ENCODE results near the gene ST6GALNAC1. TPM values are rescaled to one million over a fixed set of nuclear protein-coding genes. Genes with fewer than 3 reads are reported as not detected.

ST6GALNAC1 gene
- total RNA-seq, 2 experiments from 2014 or later, result 1.8 to 2.5 TPM

DNA sequence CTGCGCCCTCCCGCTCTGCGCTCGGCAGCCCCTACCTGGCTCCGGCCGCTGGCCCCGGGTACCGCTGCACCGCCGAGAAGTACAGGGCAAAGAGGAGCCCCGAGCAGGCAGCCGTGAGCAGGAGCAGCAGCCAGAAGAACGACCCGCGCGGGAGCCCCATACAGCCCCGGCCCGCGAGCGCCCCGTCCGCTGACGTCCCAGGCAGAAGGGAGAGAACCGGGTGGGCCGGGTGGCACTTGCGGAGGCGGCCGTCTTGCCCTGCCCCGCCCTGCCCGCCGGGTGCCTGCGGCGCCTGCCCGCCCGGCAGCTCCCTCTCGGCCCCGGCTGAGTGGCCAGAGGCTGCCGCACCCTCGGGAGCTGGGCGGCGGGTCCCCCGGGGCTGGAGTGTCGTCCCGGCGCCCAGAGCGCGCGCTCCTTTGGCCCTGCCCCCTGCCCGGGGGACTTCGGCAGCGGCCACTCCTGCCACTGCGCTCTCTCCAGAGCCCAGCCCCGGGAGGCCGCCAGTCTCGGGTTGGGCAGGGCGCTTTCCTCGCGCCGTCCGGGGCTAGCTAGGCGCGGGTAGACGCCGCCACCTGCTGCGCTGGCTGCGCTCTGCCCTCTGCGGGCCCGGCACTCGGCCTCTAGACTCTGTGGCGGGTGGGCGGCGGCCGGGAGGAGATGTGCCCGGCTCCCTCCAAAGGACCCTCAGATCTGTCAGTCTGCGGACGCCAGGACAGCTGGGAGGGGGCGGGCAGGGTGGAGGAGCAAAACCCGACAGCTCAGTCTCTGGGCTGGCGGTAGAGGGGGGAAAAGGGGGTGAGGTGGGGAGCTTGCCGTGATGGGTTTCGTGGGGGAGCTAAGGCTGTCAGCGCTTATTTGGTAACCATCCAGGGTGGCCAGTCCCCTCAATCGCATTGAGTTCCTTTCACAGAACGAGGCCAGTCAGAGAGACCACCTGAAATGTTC is 57.6 kb downstream of the ST6GALNAC1 start, which contains the start of gene ST6GALNAC2:
Gene ST6GALNAC2, minus strand, starts transcription at position 212 of the 945 bp plus-strand sequence. Its CDS starts 52 bp downstream, at position 160.
- Mint-ChIP-seq H3K36me3 (ENCODE audit: low read depth) (no peaks in the 10 kb centered on the region), H3K9me3 (no peaks in the 10 kb centered on the region), H3K27ac (no peak within 1 kb of the TSS), H3K4me1 (ENCODE audit: low read depth) (peaks cover 9% of the 10 kb centered on the region), H3K27me3 (peaks cover 59% of the 10 kb centered on the region), H3K4me3 (peak within 1 kb of the TSS; percentile 79)
- Histone ChIP-seq H3K4me1 (ENCODE audit: insufficient read depth, low read length) (peaks cover 26% of the 10 kb centered on the region), H3K36me3 (ENCODE audit: insufficient read depth, low read length) (no peaks in the 10 kb centered on the region), H3K9me3 (ENCODE audit: control insufficient read depth in 1 of 2, insufficient read depth in 1 of 2, low read length in 2 of 2) (peaks cover 0 to 10% of the 10 kb centered on the region in 2 experiments), H3K27me3 (ENCODE audit: control insufficient read depth in 1 of 2, insufficient read depth in 2 of 2, low read length in 2 of 2) (peaks cover 31 to 49% of the 10 kb centered on the region in 2 experiments), H3K27ac (ENCODE audit: low read depth in 1 of 2, low read length in 2 of 2) (no peak within 1 kb of the TSS), H3K4me3 (ENCODE audit: low read length) (peak within 1 kb of the TSS; percentile 56)
- ChIA-PET CTCF (interaction anchor here (0.5 to 2.7 kb wide), 4 partner anchors 28 to 82 kb away, joined by 3 to 17 read pairs (median 12); no protein-coding TSS in a partner anchor), POLR2A (interaction anchor here (0.8 to 1.5 kb wide), 4 partner anchors 26 to 86 kb away, joined by 4 to 5 read pairs (median 4); no protein-coding TSS in a partner anchor)
- intact Hi-C loops (cut with DNase I, micrococcal nuclease), result loop anchor here in 1 of 2 experiments (2.0 kb wide), 1 partner anchor 63 kb away; no protein-coding TSS in a partner anchor
- ATAC-seq (ENCODE audit: poor library complexity) (peak; percentile 75), DNase-seq (peak in 12 of 14 experiments; percentile 11 to 75 (median 30))
- TF ChIP-seq, protein P1, sequence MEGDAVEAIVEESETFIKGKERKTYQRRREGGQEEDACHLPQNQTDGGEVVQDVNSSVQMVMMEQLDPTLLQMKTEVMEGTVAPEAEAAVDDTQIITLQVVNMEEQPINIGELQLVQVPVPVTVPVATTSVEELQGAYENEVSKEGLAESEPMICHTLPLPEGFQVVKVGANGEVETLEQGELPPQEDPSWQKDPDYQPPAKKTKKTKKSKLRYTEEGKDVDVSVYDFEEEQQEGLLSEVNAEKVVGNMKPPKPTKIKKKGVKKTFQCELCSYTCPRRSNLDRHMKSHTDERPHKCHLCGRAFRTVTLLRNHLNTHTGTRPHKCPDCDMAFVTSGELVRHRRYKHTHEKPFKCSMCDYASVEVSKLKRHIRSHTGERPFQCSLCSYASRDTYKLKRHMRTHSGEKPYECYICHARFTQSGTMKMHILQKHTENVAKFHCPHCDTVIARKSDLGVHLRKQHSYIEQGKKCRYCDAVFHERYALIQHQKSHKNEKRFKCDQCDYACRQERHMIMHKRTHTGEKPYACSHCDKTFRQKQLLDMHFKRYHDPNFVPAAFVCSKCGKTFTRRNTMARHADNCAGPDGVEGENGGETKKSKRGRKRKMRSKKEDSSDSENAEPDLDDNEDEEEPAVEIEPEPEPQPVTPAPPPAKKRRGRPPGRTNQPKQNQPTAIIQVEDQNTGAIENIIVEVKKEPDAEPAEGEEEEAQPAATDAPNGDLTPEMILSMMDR (IDR thresholded peaks at IDR 0.05), result no peak

DNA sequence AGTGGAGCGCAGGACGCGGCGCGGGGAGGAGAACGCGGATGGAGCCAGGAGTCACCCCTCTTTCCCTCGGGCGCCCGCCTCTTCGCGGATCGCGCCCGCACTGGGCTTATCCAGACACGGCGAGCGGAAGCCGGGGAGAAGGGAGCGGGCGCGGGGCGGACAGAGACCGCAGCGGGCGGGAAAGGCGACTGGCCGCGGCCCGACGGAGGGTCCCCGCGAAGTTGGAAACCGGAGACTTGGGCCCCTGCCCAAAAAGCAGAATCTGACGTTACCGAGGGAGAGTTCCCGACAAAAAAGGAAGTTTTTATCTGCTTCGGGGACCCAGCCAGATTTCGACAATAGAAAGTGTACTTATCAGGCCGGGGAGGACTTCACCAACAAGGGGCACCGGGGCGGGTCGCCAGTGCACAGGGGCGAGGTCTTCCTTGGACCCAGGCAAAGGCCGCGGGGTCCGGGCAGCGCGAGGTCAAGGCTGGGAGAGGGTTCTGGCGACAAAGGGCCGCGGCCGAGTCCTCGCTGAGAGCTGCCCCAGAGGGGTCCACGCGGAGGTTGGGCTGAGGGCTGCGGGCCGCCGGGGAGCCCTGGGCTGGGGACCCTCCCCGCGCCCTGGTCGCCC is 58.4 kb downstream of the ST6GALNAC1 start:
- H3K27me3 Mint-ChIP-seq, result peaks cover 59% of the 10 kb centered on the region
- no peak for ATAC-seq (ENCODE audit: poor library complexity)

More for the DNA sequence above, 58.4 kb downstream of the ST6GALNAC1 start:
- TF ChIP-seq, protein P1 (IDR thresholded peaks at IDR 0.05), result no peak
- Histone ChIP-seq H3K36me3 (ENCODE audit: insufficient read depth, low read length) (no peaks in the 10 kb centered on the region), H3K4me3 (ENCODE audit: low read length) (peak overlapping the region; percentile 56), H3K4me1 (ENCODE audit: insufficient read depth, low read length) (peaks cover 26% of the 10 kb centered on the region), H3K27me3 (ENCODE audit: control insufficient read depth in 1 of 2, insufficient read depth in 2 of 2, low read length in 2 of 2) (peaks cover 31 to 49% of the 10 kb centered on the region in 2 experiments), H3K9me3 (ENCODE audit: control insufficient read depth in 1 of 2, insufficient read depth in 1 of 2, low read length in 2 of 2) (peaks cover 0 to 10% of the 10 kb centered on the region in 2 experiments), H3K27ac (ENCODE audit: low read depth in 1 of 2, low read length in 2 of 2) (no peak overlapping the region)
- ChIA-PET POLR2A (interaction anchor here (0.7 to 1.5 kb wide), 4 partner anchors 27 to 339 kb away, joined by 3 to 5 read pairs (median 4); no protein-coding TSS in a partner anchor), CTCF (interaction anchor here (1.2 to 2.7 kb wide), 4 partner anchors 27 to 62 kb away, joined by 3 to 17 read pairs (median 12); no protein-coding TSS in a partner anchor)
- no peaks in the 10 kb centered on the region for H3K9me3 Mint-ChIP-seq
- peak overlapping the region; percentile 79 for H3K4me3 Mint-ChIP-seq
- peak in 2 of 14 experiments; percentile 17 to 46 for DNase-seq
- intact Hi-C loops (cut with DNase I, micrococcal nuclease), result no loop called here
- peaks cover 9% of the 10 kb centered on the region for H3K4me1 Mint-ChIP-seq (ENCODE audit: low read depth)
- H3K27ac Mint-ChIP-seq, result no peak overlapping the region
- H3K36me3 Mint-ChIP-seq (ENCODE audit: low read depth), result no peaks in the 10 kb centered on the region

Measured in CD4-positive, alpha-beta T cell (primary cell).